Kidney (tissue), 14 donors: Measurements from ENCODE around the gene CADPS2. TPM values are rescaled to one million over a fixed set of nuclear protein-coding genes. Genes with fewer than 3 reads are reported as not detected.

Experiments
- DNase-seq, 5 donors: peaks; one replicate each; pipeline ENCODE4 v3.0.0-alpha.2; 2013 to 2020
- FAIRE-seq: peaks from 2 replicates; lab custom pipeline; 2012; peaks lifted over from hg19 to GRCh38; lab: Jason Lieb, UNC
- H3K27ac ChIP-seq, 2 donors: one replicate each; pipeline ENCODE4 v1.7.0; 2013; ENCODE audit warnings: low read depth in 2 of 2, low read length in 2 of 2, inconsistent platforms in 1 of 2
- H3K27me3 ChIP-seq: one replicate; pipeline ENCODE4 v1.7.1; 2013; ENCODE audit warnings: low read length, inconsistent platforms; ENCODE audit not compliant: control insufficient read depth, insufficient read depth
- H3K36me3 ChIP-seq, 3 donors: one replicate each; pipeline versions ENCODE4 v1.7.0 to v1.7.1; 2013; ENCODE audit warnings: low read length in 3 of 3, control low read depth in 1 of 3, inconsistent platforms in 1 of 3; ENCODE audit not compliant: insufficient read depth in 3 of 3, control insufficient read depth in 2 of 3
- H3K4me1 ChIP-seq, 3 donors: one replicate each; pipeline versions ENCODE4 v1.7.0 to v1.7.1; 2013; ENCODE audit warnings: low read length in 3 of 3, inconsistent platforms in 1 of 3, low read depth in 1 of 3; ENCODE audit not compliant: control insufficient read depth in 2 of 3, insufficient read depth in 2 of 3
- H3K4me3 ChIP-seq, 3 donors: one replicate each; pipeline versions ENCODE4 v1.7.0 to v1.8.1; 2013; ENCODE audit warnings: low read length in 3 of 3, control low read depth in 1 of 3, inconsistent platforms in 1 of 3
- H3K9ac ChIP-seq, 3 donors: one replicate each; pipeline versions ENCODE4 v1.7.0 to v1.7.1; 2013; ENCODE audit warnings: low read length in 3 of 3, control low read depth in 1 of 3, inconsistent platforms in 1 of 3
- H3K9me3 ChIP-seq, 3 donors: one replicate each; pipeline versions ENCODE4 v1.7.0 to v1.7.1; 2013; ENCODE audit warnings: low read length in 3 of 3, control low read depth in 1 of 3, inconsistent platforms in 1 of 3; ENCODE audit not compliant: control insufficient read depth in 2 of 3, insufficient read depth in 1 of 3
- intact Hi-C: fragments of 100-400 bp; cut with DNase I; formaldehyde crosslinking; loops from one replicate; pipeline ENCODE4 v1.11.1; 2022
- polyA plus RNA-seq: library from polyadenylated mRNA; stranded (reverse); fragments of 350-450 nt; fragmentation: Illumina TruSeq; extraction: RNeasy Lipid Tissue Mini Kit (QIAGEN cat#74804); gene quantifications from one replicate; pipeline ENCODE4 v1.2.3, GENCODE V29; 2014; ENCODE audit warnings: low read depth, low replicate concordance; ENCODE audit not compliant: insufficient read depth
- total RNA-seq: library from RNA; stranded (reverse); fragmentation: NEBNext Ultra II Directional; extraction: Animal tissue kit (Norgen Biotek cat#: 25700); gene quantifications from one replicate; pipeline ENCODE4 v1.2.1, GENCODE V29; 2021
- TF ChIP-seq, protein P1 (sequence below): IDR thresholded peaks from 3 replicates; pipeline ENCODE4 v1.5.1; 2012; ENCODE audit warnings: mild to moderate bottlenecking, moderate library complexity, borderline replicate concordance; ENCODE audit not compliant: insufficient read depth; ENCODE audit errors: extremely low read depth
- donor health status: control.
- donor health status: control.
- donor health status: control.
- donor health status: control.
- donor health status: control.
- donor health status: DM: yes; HTN: yes; CAD: no.
- donor health status: Normal renal cell carcinoma (clear cell type).

CADPS2 gene
- total and polyA plus RNA-seq, 2 donors from 2014 or later: 33.0 to 39.9 TPM

DNA sequence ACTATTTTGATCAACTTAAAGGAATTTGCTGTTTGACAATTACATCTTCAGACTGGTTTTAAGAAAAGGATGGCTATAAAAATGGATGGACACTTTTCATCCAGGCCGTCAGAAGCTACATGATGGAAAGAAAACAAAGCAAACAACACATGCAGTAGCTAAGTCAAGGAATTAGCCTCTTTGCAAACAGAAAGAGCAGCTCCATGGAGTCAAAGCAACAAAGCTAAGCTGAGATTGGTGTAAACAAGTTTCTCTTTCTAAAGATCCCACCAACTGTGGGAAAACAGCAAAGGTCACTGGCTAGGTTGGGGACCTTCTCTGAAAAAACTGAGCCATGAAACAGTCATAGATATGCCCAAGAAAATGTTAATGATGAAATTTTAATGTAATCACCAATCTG lies 286.2 kb downstream of the CADPS2 start:
- no peak overlapping the region for H3K4me3 ChIP-seq
- no peaks in the 10 kb centered on the region for H3K27me3 ChIP-seq
- no peaks in the 10 kb centered on the region for H3K9me3 ChIP-seq
- intact Hi-C loops: no loop called here
- no peak overlapping the region for H3K9ac ChIP-seq
- DNase-seq (no peak), FAIRE-seq (no peak)
- no peaks in the 10 kb centered on the region for H3K36me3 ChIP-seq
- H3K4me1 ChIP-seq: no peaks in the 10 kb centered on the region
- TF ChIP-seq, protein P1, sequence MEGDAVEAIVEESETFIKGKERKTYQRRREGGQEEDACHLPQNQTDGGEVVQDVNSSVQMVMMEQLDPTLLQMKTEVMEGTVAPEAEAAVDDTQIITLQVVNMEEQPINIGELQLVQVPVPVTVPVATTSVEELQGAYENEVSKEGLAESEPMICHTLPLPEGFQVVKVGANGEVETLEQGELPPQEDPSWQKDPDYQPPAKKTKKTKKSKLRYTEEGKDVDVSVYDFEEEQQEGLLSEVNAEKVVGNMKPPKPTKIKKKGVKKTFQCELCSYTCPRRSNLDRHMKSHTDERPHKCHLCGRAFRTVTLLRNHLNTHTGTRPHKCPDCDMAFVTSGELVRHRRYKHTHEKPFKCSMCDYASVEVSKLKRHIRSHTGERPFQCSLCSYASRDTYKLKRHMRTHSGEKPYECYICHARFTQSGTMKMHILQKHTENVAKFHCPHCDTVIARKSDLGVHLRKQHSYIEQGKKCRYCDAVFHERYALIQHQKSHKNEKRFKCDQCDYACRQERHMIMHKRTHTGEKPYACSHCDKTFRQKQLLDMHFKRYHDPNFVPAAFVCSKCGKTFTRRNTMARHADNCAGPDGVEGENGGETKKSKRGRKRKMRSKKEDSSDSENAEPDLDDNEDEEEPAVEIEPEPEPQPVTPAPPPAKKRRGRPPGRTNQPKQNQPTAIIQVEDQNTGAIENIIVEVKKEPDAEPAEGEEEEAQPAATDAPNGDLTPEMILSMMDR: no peak
- H3K27ac ChIP-seq: no peak overlapping the region

GRCh38 chr7:122597277-122597676 lies 289.0 kb downstream of the CADPS2 start:
- H3K4me1 ChIP-seq: no peaks in the 10 kb centered on the region
- no peaks in the 10 kb centered on the region for H3K36me3 ChIP-seq
- TF ChIP-seq, protein P1: no peak
- DNase-seq: no peak
- H3K4me3 ChIP-seq: no peak overlapping the region
- no peaks in the 10 kb centered on the region for H3K27me3 ChIP-seq
- intact Hi-C loops: no loop called here
- no peak for FAIRE-seq
- H3K9ac ChIP-seq: no peak overlapping the region
- no peak overlapping the region for H3K27ac ChIP-seq
- no peaks in the 10 kb centered on the region for H3K9me3 ChIP-seq

DNA sequence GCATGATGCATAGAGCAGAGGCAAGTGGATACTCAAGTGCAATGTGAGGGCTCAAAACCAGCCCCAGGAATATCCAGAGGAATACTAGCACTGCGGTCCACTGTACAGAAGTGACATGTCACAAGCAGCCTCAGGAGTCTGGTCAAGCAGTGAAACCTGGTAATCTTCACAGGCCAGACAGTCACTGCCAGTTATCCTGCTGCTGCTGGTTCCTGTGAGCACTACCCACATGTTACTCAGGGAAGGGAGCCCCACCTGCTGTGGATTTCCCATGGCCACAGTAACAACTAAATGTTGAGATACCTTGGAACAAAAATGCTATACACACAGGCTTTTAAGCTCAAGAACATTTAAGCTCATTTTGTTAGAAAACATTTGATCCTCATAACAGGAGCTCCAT lies 290.4 kb downstream of the CADPS2 start:
- no peak overlapping the region for H3K9ac ChIP-seq
- H3K27me3 ChIP-seq: no peaks in the 10 kb centered on the region
- intact Hi-C loops: no loop called here
- no peak overlapping the region for H3K27ac ChIP-seq
- FAIRE-seq (no peak), DNase-seq (no peak)
- no peaks in the 10 kb centered on the region for H3K4me1 ChIP-seq
- no peak overlapping the region for H3K4me3 ChIP-seq
- TF ChIP-seq, protein P1: no peak
- H3K36me3 ChIP-seq: no peaks in the 10 kb centered on the region
- H3K9me3 ChIP-seq: no peaks in the 10 kb centered on the region

DNA sequence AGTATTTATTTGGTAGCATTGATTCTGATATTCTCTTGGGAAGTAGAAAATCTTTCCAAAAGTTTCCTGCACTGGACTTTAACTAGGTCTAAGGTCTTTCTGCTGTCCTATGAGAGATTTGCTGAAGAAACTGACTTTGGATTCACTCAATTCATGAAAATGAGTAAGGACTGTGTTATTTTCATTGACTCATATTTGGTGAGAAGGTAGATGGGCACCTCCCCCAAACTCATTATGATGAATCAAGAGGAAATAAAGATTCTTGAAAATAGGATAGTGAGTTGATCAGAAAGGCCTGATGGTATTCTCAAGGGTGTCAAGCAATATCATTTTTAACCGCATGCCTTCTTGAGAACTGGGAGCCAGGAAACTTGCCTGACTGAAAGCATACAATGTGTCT lies 297.6 kb downstream of the CADPS2 start:
- TF ChIP-seq, protein P1: no peak
- H3K9me3 ChIP-seq: no peaks in the 10 kb centered on the region

More for the DNA sequence above, 297.6 kb downstream of the CADPS2 start:
- Histone ChIP-seq H3K27me3 (no peaks in the 10 kb centered on the region), H3K9ac (no peak overlapping the region), H3K4me1 (no peaks in the 10 kb centered on the region), H3K27ac (no peak overlapping the region), H3K4me3 (no peak overlapping the region), H3K36me3 (no peaks in the 10 kb centered on the region)
- DNase-seq (no peak), FAIRE-seq (no peak)
- intact Hi-C loops: no loop called here
